Measurements from ENCODE around the gene CLASP2. TPM values are rescaled to one million over a fixed set of nuclear protein-coding genes. Genes with fewer than 3 reads are reported as not detected.
A peak's percentile ranks its signal among the peaks of the same experiment; 100 is the strongest.

The CLASP2 gene
- total RNA-seq, 2 donors from 2014 or later = 65.0 to 74.8 TPM

DNA sequence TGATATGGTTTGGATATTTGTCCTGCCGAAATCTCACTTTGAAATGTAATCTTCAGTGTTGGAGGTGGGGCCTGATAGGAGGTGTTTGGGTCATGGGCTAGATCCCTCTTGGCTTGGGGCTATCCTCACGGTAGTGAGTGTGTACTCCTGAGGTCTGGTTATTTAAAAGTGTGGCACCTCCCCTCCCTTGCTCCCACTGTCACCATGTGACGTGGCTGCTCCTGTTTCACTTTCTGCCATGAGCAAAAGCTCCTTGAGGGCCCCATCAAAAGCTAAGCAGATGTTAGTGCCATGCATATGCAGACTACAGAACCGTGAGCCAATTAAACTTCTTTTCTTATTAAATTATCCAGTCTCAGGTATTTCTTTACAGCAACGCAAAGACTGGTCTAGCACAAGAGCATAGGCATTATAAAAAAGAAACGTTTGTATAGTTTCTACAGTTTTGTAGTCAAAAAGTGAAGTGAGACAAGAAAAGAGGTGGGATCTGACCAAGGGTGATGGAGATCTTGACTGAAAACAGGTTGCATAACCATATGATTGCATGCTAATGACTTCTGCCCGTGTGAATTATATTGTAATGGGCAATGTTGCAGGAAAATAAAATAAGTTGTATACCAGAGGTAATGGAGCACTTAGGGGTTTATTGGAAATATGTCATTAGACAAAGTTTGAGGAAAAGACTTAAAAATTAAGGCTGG, 28.5 kb upstream of the CLASP2 start:
- 86 to 89% methylated on average over 6 to 7 of the region's 7 CpGs for WGBS, 2 experiments (ENCODE audit: insufficient coverage in 1 of 2, insufficient read length in 1 of 2)
- H3K4me3 Mint-ChIP-seq = no peak overlapping the region
- H3K9me3 ChIP-seq (ENCODE audit: control insufficient read depth, low read length) = no peaks in the 10 kb centered on the region
- H3K27me3 Mint-ChIP-seq (ENCODE audit: insufficient read depth) = no peaks in the 10 kb centered on the region
- no peak overlapping the region for H3K27ac Mint-ChIP-seq
- H3K27ac ChIP-seq (ENCODE audit: low read depth, low read length) = no peak overlapping the region
- H3K4me1 Mint-ChIP-seq = no peaks in the 10 kb centered on the region
- H3K36me3 ChIP-seq (ENCODE audit: control insufficient read depth, insufficient read depth, low read length) = no peaks in the 10 kb centered on the region
- H3K9me3 Mint-ChIP-seq = no peaks in the 10 kb centered on the region
- H3K4me3 ChIP-seq (ENCODE audit: low read length) = no peak overlapping the region
- no peaks in the 10 kb centered on the region for H3K4me1 ChIP-seq (ENCODE audit: control insufficient read depth, insufficient read depth, low read length)
- no peaks in the 10 kb centered on the region for H3K27me3 ChIP-seq (ENCODE audit: control insufficient read depth, insufficient read depth, low read length, poor library complexity, severe bottlenecking)
- no peaks in the 10 kb centered on the region for H3K36me3 Mint-ChIP-seq (ENCODE audit: low read depth)
- TF ChIP-seq, protein P1, sequence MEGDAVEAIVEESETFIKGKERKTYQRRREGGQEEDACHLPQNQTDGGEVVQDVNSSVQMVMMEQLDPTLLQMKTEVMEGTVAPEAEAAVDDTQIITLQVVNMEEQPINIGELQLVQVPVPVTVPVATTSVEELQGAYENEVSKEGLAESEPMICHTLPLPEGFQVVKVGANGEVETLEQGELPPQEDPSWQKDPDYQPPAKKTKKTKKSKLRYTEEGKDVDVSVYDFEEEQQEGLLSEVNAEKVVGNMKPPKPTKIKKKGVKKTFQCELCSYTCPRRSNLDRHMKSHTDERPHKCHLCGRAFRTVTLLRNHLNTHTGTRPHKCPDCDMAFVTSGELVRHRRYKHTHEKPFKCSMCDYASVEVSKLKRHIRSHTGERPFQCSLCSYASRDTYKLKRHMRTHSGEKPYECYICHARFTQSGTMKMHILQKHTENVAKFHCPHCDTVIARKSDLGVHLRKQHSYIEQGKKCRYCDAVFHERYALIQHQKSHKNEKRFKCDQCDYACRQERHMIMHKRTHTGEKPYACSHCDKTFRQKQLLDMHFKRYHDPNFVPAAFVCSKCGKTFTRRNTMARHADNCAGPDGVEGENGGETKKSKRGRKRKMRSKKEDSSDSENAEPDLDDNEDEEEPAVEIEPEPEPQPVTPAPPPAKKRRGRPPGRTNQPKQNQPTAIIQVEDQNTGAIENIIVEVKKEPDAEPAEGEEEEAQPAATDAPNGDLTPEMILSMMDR (conservative IDR thresholded peaks at IDR 0.05) = no peak
- no peak overlapping the region for H3K9ac ChIP-seq (ENCODE audit: extremely low read depth, low read length, poor library complexity, severe bottlenecking)
- DNase-seq = no peak

DNA sequence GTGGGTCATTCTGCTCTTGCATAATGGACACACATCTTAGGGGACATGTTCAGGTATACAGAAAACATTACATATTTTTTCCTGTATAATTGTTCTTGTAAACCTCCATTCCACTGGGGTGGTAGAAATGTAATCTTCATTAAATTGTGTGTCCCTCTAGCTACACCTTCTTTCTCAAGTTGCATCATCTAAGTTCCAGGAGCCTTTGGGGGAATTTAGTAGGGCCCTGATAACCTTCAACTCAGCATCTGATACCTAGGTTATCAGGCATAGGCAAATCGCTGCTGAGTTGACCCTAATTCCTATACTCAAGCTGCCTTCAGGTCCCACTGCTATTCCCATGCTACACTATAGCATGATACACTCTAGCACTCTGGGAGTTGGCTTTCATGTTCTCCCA, 19.1 kb upstream of the CLASP2 start:
- no peaks in the 10 kb centered on the region for H3K4me1 Mint-ChIP-seq
- Histone ChIP-seq H3K36me3 (ENCODE audit: control insufficient read depth, insufficient read depth, low read length) (no peaks in the 10 kb centered on the region), H3K9me3 (ENCODE audit: control insufficient read depth, low read length) (peaks cover 8% of the 10 kb centered on the region), H3K27ac (ENCODE audit: low read depth, low read length) (no peak overlapping the region), H3K4me1 (ENCODE audit: control insufficient read depth, insufficient read depth, low read length) (no peaks in the 10 kb centered on the region), H3K4me3 (ENCODE audit: low read length) (no peak overlapping the region), H3K27me3 (ENCODE audit: control insufficient read depth, insufficient read depth, low read length, poor library complexity, severe bottlenecking) (no peaks in the 10 kb centered on the region), H3K9ac (ENCODE audit: extremely low read depth, low read length, poor library complexity, severe bottlenecking) (no peak overlapping the region)
- no peaks in the 10 kb centered on the region for H3K36me3 Mint-ChIP-seq (ENCODE audit: low read depth)
- no peak for DNase-seq
- H3K9me3 Mint-ChIP-seq = peaks cover 12% of the 10 kb centered on the region
- H3K27ac Mint-ChIP-seq = no peak overlapping the region
- H3K27me3 Mint-ChIP-seq (ENCODE audit: insufficient read depth) = peaks cover 4% of the 10 kb centered on the region
- H3K4me3 Mint-ChIP-seq = no peak overlapping the region
- TF ChIP-seq, protein P1 (conservative IDR thresholded peaks at IDR 0.05) = no peak
- 78 to 84% methylated on average over 1 of the region's 1 CpG for WGBS, 2 experiments (ENCODE audit: insufficient coverage in 1 of 2, insufficient read length in 1 of 2)

DNA sequence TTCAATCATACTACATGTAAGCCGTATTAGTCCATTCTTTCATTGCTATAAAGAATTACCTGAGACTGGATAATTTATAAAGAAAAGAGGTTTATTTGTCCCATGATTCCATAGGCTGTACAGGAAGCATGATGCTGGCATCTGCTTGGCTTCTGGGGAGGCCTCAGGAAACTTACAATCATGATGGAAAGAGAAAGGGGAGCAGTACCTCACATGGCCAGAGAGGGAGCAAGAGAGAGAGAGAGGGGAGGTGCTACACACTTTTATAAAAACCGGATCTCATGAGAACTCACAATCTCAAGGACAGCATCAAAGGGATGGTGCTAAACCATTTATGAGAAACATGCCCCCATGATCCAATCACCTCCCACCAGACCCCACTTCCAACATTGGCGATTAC, 14.3 kb upstream of the CLASP2 start:
- WGBS, 2 experiments (ENCODE audit: insufficient coverage in 1 of 2, insufficient read length in 1 of 2) = 98% methylated on average over 3 of the region's 3 CpGs; no CpG with 5 or more reads in 1 of the 2 experiments
- Histone ChIP-seq H3K27me3 (ENCODE audit: control insufficient read depth, insufficient read depth, low read length, poor library complexity, severe bottlenecking) (no peaks in the 10 kb centered on the region), H3K9ac (ENCODE audit: extremely low read depth, low read length, poor library complexity, severe bottlenecking) (no peak overlapping the region), H3K36me3 (ENCODE audit: control insufficient read depth, insufficient read depth, low read length) (no peaks in the 10 kb centered on the region), H3K9me3 (ENCODE audit: control insufficient read depth, low read length) (peaks cover 14% of the 10 kb centered on the region), H3K27ac (ENCODE audit: low read depth, low read length) (no peak overlapping the region), H3K4me1 (ENCODE audit: control insufficient read depth, insufficient read depth, low read length) (no peaks in the 10 kb centered on the region), H3K4me3 (ENCODE audit: low read length) (no peak overlapping the region)
- TF ChIP-seq, protein P1 (conservative IDR thresholded peaks at IDR 0.05) = peak; percentile 64
- no peak overlapping the region for H3K27ac Mint-ChIP-seq
- no peaks in the 10 kb centered on the region for H3K36me3 Mint-ChIP-seq (ENCODE audit: low read depth)
- H3K4me1 Mint-ChIP-seq = no peaks in the 10 kb centered on the region
- H3K27me3 Mint-ChIP-seq (ENCODE audit: insufficient read depth) = peaks cover 2% of the 10 kb centered on the region
- H3K9me3 Mint-ChIP-seq = peaks cover 21% of the 10 kb centered on the region
- DNase-seq = peak; percentile 50
- H3K4me3 Mint-ChIP-seq = no peak overlapping the region

Data from endodermal cell (in vitro differentiated cells).